Measurements from ENCODE around the gene PAXIP1.
A peak's percentile ranks its signal among the peaks of the same experiment; 100 is the strongest.
"Not testable (repeated sequence)": the region's sequence is repeated elsewhere in the genome, so short reads cannot be mapped to it uniquely, and the experiment has no call there.

The PAXIP1 gene

DNA sequence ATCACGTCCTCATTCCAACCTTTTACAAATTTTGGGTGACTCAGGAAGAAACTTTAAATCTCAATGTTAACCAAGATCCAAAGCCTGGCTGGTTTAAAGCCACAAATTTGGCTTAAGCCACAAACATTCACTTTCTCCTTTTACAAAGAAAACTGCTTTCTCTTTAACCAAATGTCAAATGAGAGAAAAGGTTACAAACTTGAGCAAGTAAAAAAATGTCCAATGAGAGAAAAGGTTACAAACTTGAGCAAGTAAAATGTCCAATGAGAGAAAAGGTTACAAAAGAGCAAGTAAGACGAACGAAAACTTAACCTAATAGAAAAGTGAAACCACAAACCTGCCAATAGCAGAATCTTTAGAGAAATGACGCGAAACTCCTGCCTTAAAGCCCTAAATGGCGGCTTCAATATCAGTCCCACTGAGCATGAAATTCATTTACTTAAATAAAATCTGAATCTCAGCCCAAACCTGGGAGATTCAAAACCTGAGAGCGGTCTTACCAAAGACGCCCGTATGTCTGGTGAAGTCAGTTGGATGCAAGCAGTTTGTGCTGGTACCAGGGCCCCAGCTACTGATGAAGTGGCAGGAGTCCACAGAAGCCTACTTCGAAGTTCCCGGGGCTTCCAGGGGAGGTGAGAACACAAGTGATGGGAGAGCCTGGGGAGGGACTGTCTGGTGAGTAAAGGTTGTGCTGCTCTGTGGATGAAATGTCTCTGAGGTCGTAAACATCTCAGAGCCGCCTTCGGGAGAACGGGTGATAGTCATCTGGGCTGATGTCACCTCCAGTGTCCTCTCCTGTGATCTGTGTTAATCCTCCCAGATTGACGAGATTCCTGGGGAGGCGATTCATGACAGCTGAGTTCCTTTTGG, 74.6 kb downstream of the PAXIP1 start:
- TF ChIP-seq, protein P1, sequence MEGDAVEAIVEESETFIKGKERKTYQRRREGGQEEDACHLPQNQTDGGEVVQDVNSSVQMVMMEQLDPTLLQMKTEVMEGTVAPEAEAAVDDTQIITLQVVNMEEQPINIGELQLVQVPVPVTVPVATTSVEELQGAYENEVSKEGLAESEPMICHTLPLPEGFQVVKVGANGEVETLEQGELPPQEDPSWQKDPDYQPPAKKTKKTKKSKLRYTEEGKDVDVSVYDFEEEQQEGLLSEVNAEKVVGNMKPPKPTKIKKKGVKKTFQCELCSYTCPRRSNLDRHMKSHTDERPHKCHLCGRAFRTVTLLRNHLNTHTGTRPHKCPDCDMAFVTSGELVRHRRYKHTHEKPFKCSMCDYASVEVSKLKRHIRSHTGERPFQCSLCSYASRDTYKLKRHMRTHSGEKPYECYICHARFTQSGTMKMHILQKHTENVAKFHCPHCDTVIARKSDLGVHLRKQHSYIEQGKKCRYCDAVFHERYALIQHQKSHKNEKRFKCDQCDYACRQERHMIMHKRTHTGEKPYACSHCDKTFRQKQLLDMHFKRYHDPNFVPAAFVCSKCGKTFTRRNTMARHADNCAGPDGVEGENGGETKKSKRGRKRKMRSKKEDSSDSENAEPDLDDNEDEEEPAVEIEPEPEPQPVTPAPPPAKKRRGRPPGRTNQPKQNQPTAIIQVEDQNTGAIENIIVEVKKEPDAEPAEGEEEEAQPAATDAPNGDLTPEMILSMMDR (IDR thresholded peaks at IDR 0.05; ENCODE audit: extremely low read depth, insufficient read depth, missing control alignments): no peak
- DNase-seq (ENCODE audit: low spot score): peak; percentile 84
- in situ Hi-C loops (cut with MboI; ENCODE audit: low pct_unique_long_range_greater_than_20kb, low sequenced_read_pairs, unreplicated experiment): loop anchor here (25.0 kb wide), 1 partner anchor 409 kb away; no protein-coding TSS in a partner anchor

- DNase-seq (ENCODE audit: low spot score): peak; percentile 55
- in situ Hi-C loops (cut with MboI; ENCODE audit: low pct_unique_long_range_greater_than_20kb, low sequenced_read_pairs, unreplicated experiment): loop anchor here (25.0 kb wide), 1 partner anchor 410 kb away; no protein-coding TSS in a partner anchor
- TF ChIP-seq, protein P1 (IDR thresholded peaks at IDR 0.05; ENCODE audit: extremely low read depth, insufficient read depth, missing control alignments): peak; percentile 64
These were observed 75.2 kb downstream of the PAXIP1 start for GRCh38 chr7:154927624-154928125.

DNA sequence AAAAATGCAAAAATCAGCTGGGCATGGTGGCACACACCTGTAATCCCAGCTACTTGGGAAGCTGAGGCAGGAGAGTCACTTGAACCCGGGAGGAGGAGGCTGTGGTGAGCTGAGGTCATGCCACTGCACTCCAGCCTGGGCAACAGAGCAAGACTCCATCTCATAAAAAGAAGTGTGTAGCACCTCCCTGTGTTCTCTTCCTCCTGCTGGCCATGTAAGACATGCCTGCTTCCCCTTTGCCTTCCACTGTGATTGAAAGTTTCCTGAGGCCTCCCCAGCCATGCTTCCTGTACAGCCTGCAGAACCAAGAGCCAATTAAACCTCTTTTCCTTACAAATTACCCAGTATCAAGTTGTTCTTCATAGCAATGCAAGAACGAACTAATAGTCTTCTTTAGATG, 80.5 kb downstream of the PAXIP1 start:
- DNase-seq (ENCODE audit: low spot score); in situ Hi-C loops (cut with MboI; ENCODE audit: low pct_unique_long_range_greater_than_20kb, low sequenced_read_pairs, unreplicated experiment): not testable (repeated sequence)

DNA sequence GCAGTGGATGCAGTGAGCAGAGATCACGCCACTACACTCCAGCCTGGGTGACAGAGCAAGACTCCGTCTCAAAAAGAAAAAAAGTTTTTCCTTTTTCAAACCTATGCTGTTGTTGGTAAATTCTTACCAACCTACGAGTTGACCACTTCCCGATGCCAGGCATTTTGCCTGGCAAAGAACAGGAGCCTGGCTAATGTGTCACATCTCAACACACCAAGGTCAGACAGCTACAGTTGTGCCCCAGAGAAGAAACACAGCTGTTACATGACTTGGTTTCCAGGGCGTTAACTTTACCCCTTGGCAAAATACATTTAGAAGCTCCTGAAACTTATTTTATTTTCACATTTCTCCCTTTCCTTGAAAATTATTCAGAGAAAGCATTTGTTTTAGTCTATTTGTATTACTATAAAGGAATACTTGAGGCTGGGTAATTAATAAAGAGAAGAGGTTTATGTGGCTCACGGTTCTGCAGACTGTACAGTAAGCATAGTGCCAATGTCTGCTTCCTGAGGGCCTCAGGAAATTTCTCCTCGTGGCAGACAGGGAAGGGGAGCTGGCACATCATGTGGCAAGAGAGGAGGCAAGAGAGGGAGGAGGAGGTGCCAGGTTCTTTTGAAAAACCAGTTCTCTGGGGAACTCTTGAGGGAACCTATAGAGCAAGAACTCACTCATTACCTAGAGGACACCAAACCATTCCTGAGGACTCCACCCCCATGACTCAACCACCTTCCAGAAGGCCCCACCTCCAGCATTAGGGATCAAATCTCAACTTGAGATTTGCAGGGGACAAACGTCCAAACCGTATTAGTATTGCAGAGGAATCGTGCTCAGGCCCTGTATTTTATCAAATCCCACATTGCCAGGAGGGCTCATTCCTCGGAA, 83.3 kb downstream of the PAXIP1 start:
- in situ Hi-C loops (cut with MboI; ENCODE audit: low pct_unique_long_range_greater_than_20kb, low sequenced_read_pairs, unreplicated experiment): no loop called here
- TF ChIP-seq, protein P1 (IDR thresholded peaks at IDR 0.05; ENCODE audit: extremely low read depth, insufficient read depth, missing control alignments): no peak
- DNase-seq (ENCODE audit: low spot score): no peak

DNA sequence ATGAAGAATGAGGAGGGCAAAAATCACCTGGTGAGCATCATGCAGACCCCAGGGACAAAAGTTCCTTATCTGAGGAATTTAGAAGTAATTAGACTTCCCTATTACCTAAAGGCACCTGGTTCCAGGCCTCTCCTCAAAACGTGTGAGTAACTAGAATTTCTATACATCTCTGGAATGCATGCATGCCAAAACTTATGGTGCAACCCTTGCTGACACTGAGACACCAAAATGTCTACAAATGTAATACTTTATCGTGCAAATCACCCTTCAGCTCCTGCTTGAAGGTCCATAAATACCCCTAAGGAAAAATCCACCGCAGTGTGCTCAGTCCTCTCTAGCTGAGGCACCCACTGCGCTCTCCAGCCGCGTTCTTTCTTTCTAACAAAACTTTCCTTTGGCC, 84.2 kb downstream of the PAXIP1 start:
- in situ Hi-C loops (cut with MboI; ENCODE audit: low pct_unique_long_range_greater_than_20kb, low sequenced_read_pairs, unreplicated experiment): no loop called here
- DNase-seq (ENCODE audit: low spot score): no peak
- TF ChIP-seq, protein P1 (IDR thresholded peaks at IDR 0.05; ENCODE audit: extremely low read depth, insufficient read depth, missing control alignments): no peak

DNA sequence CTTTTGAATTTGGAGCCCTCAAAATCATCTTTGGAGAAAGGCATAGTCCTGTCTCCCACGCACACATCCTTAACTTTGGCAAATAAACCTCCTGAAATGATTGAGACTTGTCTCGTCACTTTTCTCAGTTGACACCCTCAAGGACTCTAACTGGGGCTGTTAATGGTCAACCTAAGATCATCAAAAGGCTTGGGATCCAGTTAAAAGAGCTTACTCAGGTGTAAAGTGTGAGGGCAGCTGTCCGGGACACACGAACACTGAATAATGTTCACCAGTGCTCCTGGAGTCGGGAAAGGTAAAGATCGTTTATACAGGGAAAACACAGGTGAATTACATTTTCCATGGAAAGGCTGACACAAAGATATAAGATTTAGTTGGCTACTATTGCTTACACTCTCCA, 84.7 kb downstream of the PAXIP1 start:
- in situ Hi-C loops (cut with MboI; ENCODE audit: low pct_unique_long_range_greater_than_20kb, low sequenced_read_pairs, unreplicated experiment): no loop called here
- DNase-seq (ENCODE audit: low spot score): no peak
- TF ChIP-seq, protein P1 (IDR thresholded peaks at IDR 0.05; ENCODE audit: extremely low read depth, insufficient read depth, missing control alignments): no peak
